ENCODE data around the gene SAMD3.

- TF ChIP-seq SIN3A (IDR thresholded peaks at IDR 0.05; ENCODE audit: borderline replicate concordance, insufficient read depth, low read length), result no peak
- TF ChIP-seq TAF1 (IDR thresholded peaks at IDR 0.05; ENCODE audit: borderline replicate concordance, insufficient read depth, low read length), result no peak
- TF ChIP-seq FOXP2 (optimal IDR thresholded peaks at IDR 0.05; ENCODE audit: borderline replicate concordance, extremely low read depth, extremely low read length, insufficient read depth), result no peak
- no peak for TF ChIP-seq POLR2AphosphoS5 (IDR thresholded peaks at IDR 0.05; ENCODE audit: low read depth, low read length)
These were observed 106.5 kb downstream of the SAMD3 start for GRCh38 chr6:130116273-130116672.
